WTC11 (cell line): ENCODE measurements around the gene TXN.

ENCODE experiments used
- AR ChIP-seq: fragments of 250-450 bp; sonication (Bioruptor Pico); IDR thresholded peaks from 2 replicates; pipeline ENCODE4 v1.9.0; 2021; ENCODE audit warnings: mild to moderate bottlenecking
- ARID4B ChIP-seq: sonication (generic); formaldehyde crosslinking; IDR thresholded peaks from 2 replicates; pipeline ENCODE4 v1.8.0; 2023; ENCODE audit warnings: missing genetic modification reagents, mild to moderate bottlenecking, borderline replicate concordance
- CREB1 ChIP-seq: sonication (generic); formaldehyde crosslinking; IDR thresholded peaks from 2 replicates; pipeline ENCODE4 v1.8.0; 2023; ENCODE audit warnings: mild to moderate bottlenecking, missing genetic modification reagents
- CTCF ChIP-seq: fragments of 200-600 bp; IDR thresholded peaks from 2 replicates; pipeline ENCODE4 v1.8.0; 2022; ENCODE audit warnings: antibody characterized with exemption
- FOXJ3 ChIP-seq: sonication (generic); formaldehyde crosslinking; IDR thresholded peaks from 2 replicates; pipeline ENCODE4 v1.9.0; 2021; ENCODE audit warnings: missing genetic modification reagents, mild to moderate bottlenecking, borderline replicate concordance
- FOXP4 ChIP-seq: sonication (generic); formaldehyde crosslinking; IDR thresholded peaks from 2 replicates; pipeline ENCODE4 v1.8.0; 2022; ENCODE audit warnings: mild to moderate bottlenecking, missing genetic modification reagents
- HMGXB4 ChIP-seq: sonication (generic); formaldehyde crosslinking; IDR thresholded peaks from 2 replicates; pipeline ENCODE4 v1.8.1; 2023; ENCODE audit warnings: mild to moderate bottlenecking, moderate library complexity, missing genetic modification reagents
- JUN ChIP-seq: sonication (generic); formaldehyde crosslinking; IDR thresholded peaks from 2 replicates; pipeline ENCODE4 v1.8.0; 2023; ENCODE audit warnings: mild to moderate bottlenecking, missing genetic modification reagents
- MAX ChIP-seq: sonication (generic); formaldehyde crosslinking; IDR thresholded peaks from 2 replicates; pipeline ENCODE4 v1.8.0; 2022; ENCODE audit warnings: mild to moderate bottlenecking, missing genetic modification reagents
- TEAD1 ChIP-seq: sonication (generic); formaldehyde crosslinking; IDR thresholded peaks from 2 replicates; pipeline ENCODE4 v1.8.0; 2022; ENCODE audit warnings: mild to moderate bottlenecking, missing genetic modification reagents
- USF1 ChIP-seq: sonication (generic); formaldehyde crosslinking; IDR thresholded peaks from 2 replicates; pipeline ENCODE4 v1.8.0; 2022; ENCODE audit warnings: mild to moderate bottlenecking, missing genetic modification reagents
- ZNF121 ChIP-seq: sonication (generic); formaldehyde crosslinking; IDR thresholded peaks from 2 replicates; pipeline ENCODE4 v1.8.0; 2023; ENCODE audit warnings: missing genetic modification reagents

- TF ChIP-seq ARID4B (no peak), CTCF (no peak), CREB1 (CRISPR knock-in tag) (no peak), ZNF121 (CRISPR knock-in tag) (no peak), AR (CRISPR knock-in tag) (no peak), MAX (CRISPR knock-in tag) (no peak), FOXJ3 (CRISPR knock-in tag) (no peak), JUN (CRISPR knock-in tag) (no peak), TEAD1 (CRISPR knock-in tag) (no peak), FOXP4 (CRISPR knock-in tag) (no peak), USF1 (CRISPR knock-in tag) (no peak), HMGXB4 (CRISPR knock-in tag) (no peak)
Measured at GRCh38 chr9:110244616-110245015, 11.7 kb downstream of the TXN start.
